HG02642 (cell line): Measurements from ENCODE around the gene RPL7A.
"Not testable (repeated sequence)": the region's sequence is repeated elsewhere in the genome, so short reads cannot be mapped to it uniquely, and the experiment has no call there.

Experiments
- ATAC-seq: cut with Tn5 transposase; IDR thresholded peaks from one replicate; pipeline ENCODE4 v1.9.1; 2021; ENCODE audit warnings: mild to moderate bottlenecking; ENCODE audit not compliant: unreplicated experiment, poor library complexity

Gene RPL7A

GRCh38 chr9:133347985-133348717 is at the start of gene RPL7A, which contains the start of gene MED22:
TSS of gene RPL7A (plus strand) at chr9:133348218. CDS start at chr9:133348244, 26 bp downstream.
TSS of gene MED22 (minus strand) at chr9:133348131. CDS start at chr9:133346662, 1,469 bp downstream.
- ATAC-seq = peak; percentile 75

GRCh38 chr9:133299996-133300395 is 48.0 kb upstream of the RPL7A start:
- ATAC-seq = not testable (repeated sequence)

- no peak for ATAC-seq
Observed at GRCh38 chr9:133301253-133302230, 46.5 kb upstream of the RPL7A start.

GRCh38 chr9:133303266-133304157 is 44.5 kb upstream of the RPL7A start:
- no peak for ATAC-seq

- no peak for ATAC-seq
Observed at GRCh38 chr9:133304158-133304470, 43.9 kb upstream of the RPL7A start.

- ATAC-seq = no peak
Observed at GRCh38 chr9:133304477-133305377, 43.3 kb upstream of the RPL7A start.

GRCh38 chr9:133305731-133306130 is 42.3 kb upstream of the RPL7A start:
- ATAC-seq = no peak

GRCh38 chr9:133306242-133307204 is 41.5 kb upstream of the RPL7A start:
- ATAC-seq = no peak

GRCh38 chr9:133307301-133307700 is 40.7 kb upstream of the RPL7A start:
- no peak for ATAC-seq

GRCh38 chr9:133309608-133310007 is 38.4 kb upstream of the RPL7A start:
- ATAC-seq = no peak

GRCh38 chr9:133315997-133316396 is 32.0 kb upstream of the RPL7A start:
- no peak for ATAC-seq

GRCh38 chr9:133317551-133317950 is 30.5 kb upstream of the RPL7A start:
- ATAC-seq = not testable (repeated sequence)

GRCh38 chr9:133320421-133320881 is 27.6 kb upstream of the RPL7A start:
- ATAC-seq = no peak

GRCh38 chr9:133321411-133321935 is 26.5 kb upstream of the RPL7A start:
- no peak for ATAC-seq

- no peak for ATAC-seq
Observed at GRCh38 chr9:133322701-133323100, 25.3 kb upstream of the RPL7A start.

- ATAC-seq = no peak
Observed at GRCh38 chr9:133323211-133323610, 24.8 kb upstream of the RPL7A start.

GRCh38 chr9:133323991-133324703 is 23.9 kb upstream of the RPL7A start:
- no peak for ATAC-seq
